ENCODE measurements around the gene CDC14A. TPM values are rescaled to one million over a fixed set of nuclear protein-coding genes. Genes with fewer than 3 reads are reported as not detected.
"Not testable (repeated sequence)": the region's sequence is repeated elsewhere in the genome, so short reads cannot be mapped to it uniquely, and the experiment has no call there.

The CDC14A gene
- total RNA-seq, 1 donor from 2014 or later, result 25.5 TPM

DNA sequence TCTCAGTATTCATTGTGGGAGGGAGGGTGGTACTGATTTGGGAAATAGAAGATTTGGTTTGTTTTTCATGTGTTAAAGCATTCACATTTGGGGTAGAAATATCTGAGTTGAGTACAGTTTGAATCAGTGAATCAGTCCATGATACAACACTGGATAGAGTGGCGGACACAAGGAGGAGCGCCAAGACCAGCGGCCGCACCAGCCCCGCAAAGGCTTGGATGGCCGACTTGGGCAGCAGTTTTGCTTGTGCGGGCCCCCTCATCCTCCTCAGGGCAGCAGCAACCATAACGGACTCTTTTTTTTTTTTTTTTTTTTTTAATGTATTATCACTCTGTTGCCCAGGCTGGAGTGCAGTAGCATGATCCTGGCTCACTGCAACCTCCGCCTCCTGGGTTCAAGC is 20.0 kb upstream of the CDC14A start:
- intact Hi-C loops (cut with micrococcal nuclease), result no loop called here

DNA sequence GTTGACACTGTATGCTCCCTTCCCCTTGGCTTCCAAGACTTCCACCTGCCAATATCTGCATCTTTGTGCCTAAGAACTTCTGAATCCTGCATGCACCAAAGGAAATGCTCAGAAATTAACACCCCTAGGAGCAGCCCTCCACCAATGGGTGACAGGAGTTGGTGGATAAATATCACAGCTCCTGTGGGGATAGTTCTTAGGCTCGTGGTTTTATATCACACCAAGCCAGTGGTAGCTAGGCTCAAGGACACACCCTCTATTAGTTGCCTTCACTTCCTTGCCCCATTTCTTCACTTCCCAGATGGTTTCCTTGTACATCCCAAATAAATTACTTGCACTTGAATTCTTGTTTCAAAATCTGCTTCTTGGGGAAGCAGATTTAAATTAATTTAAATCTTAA is 16.9 kb upstream of the CDC14A start:
- intact Hi-C loops (cut with micrococcal nuclease), result no loop called here

DNA sequence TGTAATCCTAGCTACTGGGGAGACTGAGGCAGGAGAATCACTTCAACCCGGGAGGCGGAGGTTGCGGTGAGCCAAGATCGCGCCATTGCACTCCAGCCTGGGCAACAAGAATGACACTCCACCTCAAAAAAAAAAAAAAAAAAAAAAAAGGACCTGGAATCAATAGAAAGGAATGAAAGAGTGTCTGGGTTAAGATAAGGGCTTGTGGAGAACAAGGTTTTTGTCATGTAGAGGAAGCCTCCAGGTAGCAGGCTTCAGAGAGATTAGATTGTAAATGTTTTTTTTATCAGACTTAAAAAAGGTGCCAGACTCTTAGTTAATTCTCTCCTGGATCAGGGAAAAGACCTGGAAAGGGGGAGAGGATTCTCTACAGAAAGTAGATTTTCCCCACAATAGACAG is 14.4 kb upstream of the CDC14A start:
- intact Hi-C loops (cut with micrococcal nuclease), result not testable (repeated sequence)

DNA sequence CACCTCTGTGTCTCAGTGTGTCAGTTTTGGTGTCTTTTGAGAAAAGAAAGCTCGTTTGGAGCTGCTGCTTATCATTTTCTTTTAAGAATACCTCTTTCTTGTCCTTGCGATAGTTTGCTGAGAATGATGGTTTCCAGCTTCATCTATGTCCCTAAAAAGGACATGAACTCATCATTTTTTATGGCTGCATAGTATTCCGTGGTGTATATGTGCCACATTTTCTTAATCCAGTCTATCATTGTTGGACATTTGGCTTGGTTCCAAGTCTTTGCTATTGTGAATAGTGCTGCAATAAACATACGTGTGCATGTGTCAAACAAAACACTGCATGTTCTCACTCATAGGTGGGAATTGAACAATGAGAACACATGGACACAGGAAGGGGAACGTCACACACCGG is 12.6 kb upstream of the CDC14A start:
- intact Hi-C loops (cut with micrococcal nuclease), result not testable (repeated sequence)

DNA sequence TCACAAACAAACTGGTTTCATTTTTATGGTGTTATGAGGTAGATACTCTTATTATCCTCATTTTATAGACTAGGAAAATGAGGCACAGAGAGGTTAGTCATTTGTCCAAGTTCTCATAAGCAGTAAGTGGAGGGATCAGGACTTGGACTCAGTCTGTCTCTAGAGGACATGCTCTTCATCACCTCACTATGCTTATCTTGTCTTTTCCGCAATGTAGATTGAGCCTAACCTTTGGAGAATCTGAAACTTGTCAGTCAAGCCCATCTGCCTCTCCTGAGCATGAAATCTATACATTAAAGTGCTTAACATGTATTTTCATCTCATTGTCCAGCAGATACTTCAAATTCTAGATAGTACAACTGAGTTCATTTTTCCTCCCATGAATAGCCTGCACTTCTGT is 11.8 kb upstream of the CDC14A start:
- intact Hi-C loops (cut with micrococcal nuclease), result no loop called here

DNA sequence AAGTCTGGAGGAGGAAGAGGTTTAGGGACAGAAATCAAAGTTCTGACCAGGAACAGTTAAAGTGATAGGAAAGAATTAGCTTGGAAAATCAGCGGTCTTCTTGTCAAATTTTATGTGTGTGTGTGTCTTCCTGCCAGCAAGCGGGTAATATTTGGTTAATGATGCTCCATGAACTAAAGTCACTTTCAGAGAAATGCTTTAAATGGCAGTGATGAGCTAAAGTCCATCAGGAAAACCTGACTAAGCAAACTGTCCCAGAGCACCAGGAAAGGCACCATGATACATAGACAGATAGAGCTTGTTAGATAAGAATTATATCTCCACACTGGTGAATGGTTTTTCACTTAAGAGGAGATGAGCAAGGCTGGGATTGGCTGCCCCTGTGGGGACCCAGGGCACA is 10.0 kb upstream of the CDC14A start:
- intact Hi-C loops (cut with micrococcal nuclease), result no loop called here

DNA sequence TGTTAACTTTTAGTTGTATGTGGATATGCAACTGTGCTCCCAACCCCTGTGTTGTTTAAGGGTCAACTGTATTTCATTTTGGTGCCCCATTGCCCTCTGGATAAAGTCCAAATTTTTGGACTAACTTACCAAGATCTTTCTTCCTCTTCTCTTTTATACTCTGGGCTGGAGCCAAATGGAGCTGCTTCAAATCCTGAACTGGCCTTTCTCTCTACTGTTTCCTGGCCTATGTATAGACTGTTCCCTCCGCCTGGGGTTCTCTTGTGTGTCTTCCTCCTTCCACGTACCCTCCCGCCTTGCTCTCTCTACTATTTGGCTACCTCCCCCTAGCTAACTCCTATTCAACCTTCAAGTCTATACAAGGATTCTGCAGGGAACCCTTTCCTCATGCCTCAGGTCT is 8.4 kb upstream of the CDC14A start:
- intact Hi-C loops (cut with micrococcal nuclease), result no loop called here

DNA sequence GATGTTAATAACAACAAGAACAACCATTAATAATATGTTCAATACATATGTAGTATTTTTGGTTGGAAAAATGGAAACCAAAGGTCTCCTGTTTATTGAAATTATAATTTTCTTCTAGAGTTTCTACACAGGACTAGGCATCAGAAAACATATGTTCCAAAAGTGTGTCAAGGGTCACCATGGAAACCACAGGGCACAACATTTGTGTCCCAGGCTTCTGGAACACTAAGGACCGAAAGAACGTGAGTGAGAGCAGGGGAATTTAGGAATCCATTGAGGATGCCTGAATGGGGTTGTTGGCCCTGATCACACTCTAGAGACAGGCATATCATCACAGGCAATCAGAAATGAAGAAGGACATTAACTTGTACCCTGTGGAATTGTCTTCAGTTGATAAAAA is 7.5 kb upstream of the CDC14A start:
- intact Hi-C loops (cut with micrococcal nuclease), result no loop called here

DNA sequence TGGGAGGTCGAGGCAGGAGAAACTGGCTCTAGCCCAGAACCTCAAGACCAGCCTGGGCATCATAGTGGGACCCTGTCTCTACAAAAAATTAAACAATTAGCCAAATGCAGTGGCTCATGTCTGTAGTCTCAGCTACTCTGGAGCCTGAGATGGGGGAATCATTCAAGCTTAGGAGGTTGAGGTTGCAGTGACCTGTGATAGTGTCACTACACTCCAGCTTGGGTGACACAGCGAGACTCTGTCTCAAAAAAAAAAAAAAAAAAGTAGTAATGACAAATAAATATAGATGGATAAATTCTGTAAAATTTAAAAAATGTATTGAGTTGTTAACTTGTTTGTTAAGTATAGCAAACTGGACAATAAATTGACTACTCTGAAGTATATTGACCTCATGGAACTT is 5.9 kb upstream of the CDC14A start:
- intact Hi-C loops (cut with micrococcal nuclease), result no loop called here

DNA sequence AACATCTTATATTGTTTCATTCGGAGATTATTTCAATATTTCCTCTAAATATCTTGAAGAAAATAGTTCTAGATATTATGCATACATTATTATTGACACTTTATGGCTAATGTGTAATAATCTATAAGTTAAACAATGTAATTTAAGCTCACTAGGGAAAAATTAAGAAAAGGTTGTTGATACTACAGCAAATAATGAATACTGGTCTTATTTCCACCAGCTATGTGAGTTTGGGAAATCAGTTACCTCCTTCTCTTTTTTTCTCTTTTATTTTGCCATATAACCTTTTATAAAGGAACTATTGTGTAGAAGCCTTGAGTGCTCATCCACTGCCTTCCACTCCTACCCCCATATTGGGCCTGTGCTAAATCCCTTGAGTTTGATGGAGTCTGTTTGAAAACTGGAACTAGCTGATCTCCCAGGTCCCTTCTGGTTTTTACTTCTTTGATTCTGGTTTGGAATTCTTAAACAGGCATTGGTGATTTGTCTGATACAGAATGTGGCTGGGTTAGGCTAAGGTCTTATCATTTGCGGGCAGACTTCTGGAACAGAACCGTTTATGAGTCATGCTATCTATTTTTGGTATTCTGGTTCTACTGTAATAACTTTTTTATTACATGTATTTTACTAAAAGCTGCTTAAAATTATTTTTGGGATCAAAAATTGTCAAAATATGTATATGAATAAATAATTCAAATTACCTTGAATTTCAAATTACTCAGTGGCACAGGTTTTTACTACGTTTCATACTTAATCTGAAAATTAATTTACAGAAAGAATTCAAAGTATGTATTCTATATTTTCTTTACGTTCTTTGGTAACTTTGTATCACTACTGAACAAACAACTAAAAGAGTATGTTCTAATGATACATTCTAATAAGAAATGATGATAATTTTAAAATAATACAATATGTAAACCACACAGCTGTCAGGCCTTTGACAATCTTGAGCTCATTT is 5.0 kb upstream of the CDC14A start:
- intact Hi-C loops (cut with micrococcal nuclease), result no loop called here

DNA sequence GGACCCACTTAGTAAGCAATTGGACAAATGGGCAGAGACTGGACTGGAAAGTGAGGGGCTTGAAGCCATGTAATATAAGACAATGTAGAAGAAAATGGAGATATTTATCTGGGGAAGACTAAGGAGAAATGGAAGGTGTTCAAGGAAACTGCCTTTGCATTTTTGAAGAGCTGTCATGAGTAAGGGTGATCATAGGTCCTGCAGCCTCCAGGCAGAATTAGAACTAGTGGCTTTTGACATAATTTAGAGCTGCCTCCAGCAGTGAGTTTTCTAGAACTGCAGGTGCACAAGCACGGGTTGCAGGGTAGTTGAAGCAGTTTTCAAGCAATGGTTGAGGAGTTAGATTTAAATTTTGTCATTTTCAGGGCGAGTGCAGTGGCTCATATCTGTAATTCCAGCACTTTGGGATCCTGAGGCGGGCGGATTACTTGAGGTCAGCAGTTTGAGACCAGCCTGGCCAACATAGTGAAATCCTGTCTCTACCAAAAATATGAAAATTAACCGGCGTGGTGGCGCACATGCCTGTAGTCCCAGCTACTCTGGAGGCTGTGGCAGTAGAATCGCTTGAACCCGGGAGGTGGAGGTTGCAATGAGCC is 3.7 kb upstream of the CDC14A start:
- intact Hi-C loops (cut with micrococcal nuclease), result no loop called here

DNA sequence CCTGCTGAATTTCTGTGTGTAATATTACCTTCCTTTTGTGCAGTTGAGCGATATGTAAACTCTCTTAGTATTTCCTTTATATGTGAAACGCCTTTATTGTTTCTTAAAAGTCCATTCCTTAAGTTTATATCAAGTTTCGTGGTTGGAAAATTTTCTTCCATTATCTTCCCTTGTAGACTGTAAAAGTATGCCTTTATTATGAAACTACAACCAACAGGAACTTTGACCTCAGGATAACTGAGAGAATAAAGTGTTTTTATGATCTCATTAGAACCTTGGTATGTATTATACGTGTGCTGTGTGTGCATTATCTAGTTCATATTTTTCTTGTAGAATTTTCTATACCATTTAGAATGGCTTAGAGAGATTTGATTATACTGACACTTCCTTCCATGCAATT is 3.1 kb upstream of the CDC14A start:
- intact Hi-C loops (cut with micrococcal nuclease), result no loop called here

DNA sequence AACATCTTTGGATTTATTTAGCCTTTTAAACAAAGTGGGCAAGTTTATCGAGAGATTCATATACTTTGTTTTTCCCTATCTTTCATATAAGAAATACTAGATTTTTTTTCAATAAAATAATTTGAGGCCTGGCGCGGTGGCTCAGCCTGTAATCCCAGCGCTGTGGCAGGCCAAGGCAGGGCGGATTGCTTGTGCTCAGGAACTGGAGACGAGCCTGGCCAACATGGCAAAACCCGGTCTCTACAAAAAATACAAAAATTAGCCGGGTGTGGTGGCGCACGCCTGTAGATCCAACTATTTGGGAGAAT is 1.6 kb upstream of the CDC14A start:
- intact Hi-C loops (cut with micrococcal nuclease), result loop anchor here (1.0 to 5.0 kb wide), 7 partner anchors 53 to 542 kb away; partner anchors contain the start of genes DBT, RTCA and TRMT13

DNA sequence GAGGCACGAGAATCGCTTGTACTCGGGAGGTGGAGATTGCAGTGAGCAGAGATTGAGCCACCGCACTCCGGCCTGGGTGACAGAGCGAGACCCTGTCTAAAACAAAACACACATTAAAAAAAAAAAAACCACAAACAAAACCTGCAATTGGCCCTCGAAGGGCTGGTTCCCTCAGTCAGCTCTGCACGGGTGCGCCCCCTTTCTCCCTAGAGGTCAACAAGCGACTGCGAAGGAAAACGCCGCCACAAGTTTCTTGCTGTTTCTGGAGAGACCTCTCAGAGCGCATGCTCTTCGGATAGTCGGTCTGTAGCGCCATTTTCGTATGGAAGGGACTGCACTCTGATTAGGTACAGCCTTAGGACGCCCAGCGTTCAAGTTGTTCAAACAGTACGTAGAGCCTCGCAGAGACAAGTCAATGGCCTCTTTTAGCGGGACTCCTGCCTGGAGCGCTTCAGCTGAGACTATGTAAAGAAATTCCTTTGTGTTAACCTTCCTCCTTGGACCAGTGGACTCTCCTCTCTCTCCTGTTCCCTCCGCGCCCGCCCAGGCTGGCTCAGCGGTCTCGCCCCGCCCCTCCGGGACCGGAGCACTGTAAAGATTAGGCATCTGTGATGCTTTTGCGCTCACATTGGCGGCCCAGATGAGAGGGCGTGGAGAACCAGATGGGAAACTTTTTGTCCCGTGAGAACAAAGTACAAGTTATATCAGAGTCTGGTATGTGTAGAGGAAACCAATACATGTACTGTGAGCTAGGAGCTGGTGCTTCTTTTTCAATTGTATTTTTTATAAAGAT is 1.0 kb upstream of the CDC14A start:
- intact Hi-C loops (cut with micrococcal nuclease), result loop anchor here (1.0 to 5.0 kb wide), 7 partner anchors 54 to 542 kb away; partner anchors contain the start of genes DBT, RTCA and TRMT13

DNA sequence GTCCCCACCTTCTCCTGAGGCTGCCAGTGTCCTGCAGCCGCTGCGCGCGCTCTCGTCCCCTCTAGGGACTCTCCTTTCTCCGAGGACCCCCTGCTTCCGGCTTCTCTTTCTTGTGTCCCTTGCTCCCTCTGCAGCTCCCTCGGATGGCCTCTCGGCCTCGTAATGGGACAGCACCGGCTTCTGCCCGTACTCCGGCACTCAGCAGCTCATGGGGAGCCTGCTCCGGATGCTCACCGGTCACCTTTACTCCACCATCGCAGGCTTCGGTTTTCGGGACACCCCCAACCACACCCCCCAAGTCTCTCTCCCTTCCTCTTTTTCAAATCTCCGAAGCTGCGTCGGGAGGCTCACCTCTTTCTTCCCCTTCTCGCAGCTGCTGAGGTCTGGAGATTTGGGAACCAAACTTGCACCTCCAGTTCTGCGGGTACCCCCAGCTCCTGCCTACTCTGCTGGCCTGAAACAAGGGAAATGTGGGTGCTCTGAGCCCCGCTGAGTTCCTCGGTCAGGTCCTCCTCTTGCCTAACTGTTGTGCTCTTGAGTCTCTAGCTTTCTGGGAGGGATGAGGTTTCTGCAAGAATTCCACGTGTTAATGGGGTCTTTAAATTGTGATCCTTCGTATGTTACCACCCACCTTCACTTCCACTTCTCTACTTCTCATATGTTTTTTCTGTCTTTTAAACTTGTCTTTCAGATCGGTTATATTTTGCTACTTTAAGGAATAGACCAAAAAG is 930 bp downstream of the CDC14A start:
- intact Hi-C loops (cut with micrococcal nuclease), result loop anchor here (2.0 to 5.0 kb wide), 2 partner anchors 56 to 502 kb away; partner anchors contain the start of gene AGL

DNA sequence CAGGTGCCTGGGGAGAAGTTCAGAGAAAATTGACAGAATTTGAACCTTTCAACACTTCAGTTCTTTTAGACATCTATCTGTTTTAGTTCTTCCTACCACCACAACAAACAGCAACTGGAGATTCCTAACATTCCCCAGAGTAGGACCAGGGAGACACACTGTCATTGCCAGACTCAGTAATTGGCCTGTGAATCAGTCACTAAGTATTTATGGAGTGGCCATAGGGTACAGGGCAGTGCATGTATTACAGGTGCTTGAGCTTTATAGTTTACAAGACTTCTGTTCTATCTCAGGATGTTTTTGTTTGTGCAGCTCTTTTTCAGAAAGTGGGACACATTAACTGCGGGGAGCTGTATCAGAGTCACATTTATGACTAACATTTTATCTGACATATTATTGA is 1.7 kb downstream of the CDC14A start:
- intact Hi-C loops (cut with micrococcal nuclease), result loop anchor here (2.0 to 5.0 kb wide), 2 partner anchors 57 to 503 kb away; partner anchors contain the start of gene AGL

DNA sequence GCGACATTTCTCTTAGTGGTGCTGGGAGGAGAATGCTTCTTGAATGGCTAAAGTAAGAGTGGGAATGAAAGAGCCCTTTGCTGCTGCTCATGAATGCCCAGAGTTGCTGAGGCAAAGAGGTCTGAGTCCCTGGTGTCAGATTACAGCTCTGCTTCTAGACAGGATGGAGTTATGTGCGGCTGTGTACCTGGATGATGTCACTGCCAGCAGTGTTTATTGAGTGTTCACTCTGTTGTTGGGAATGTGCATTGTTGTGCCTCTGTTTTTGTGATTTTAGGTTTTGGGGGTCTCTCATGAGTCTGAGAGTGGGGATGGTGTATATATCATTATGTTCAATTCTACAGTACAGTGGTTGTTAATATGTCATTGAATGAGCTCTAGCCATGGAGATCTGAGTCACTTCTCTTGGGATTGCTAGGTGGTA is 2.7 kb downstream of the CDC14A start:
- intact Hi-C loops (cut with micrococcal nuclease), result loop anchor here (5.0 kb wide), 1 partner anchor 58 kb away; no protein-coding TSS in a partner anchor

DNA sequence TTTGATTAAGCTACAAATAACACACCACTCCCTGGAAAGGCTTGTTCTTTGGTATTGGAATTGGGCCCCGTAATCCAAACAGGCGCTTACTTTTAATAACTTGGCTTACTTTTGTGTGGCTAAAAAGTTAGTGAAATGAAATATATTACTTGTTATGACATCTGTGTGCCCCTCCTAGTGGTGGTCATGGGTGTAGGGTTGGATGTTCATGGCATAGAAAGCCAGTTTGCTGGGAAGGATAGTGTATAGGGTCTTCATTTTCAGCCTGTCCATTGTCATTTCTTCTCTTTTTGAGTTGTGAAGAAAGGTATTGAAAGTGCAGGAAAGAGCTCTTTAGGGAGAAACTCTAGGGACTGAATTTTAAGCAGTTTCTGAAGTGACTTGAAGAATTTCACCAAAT is 5.9 kb downstream of the CDC14A start:
- intact Hi-C loops (cut with micrococcal nuclease), result no loop called here

DNA sequence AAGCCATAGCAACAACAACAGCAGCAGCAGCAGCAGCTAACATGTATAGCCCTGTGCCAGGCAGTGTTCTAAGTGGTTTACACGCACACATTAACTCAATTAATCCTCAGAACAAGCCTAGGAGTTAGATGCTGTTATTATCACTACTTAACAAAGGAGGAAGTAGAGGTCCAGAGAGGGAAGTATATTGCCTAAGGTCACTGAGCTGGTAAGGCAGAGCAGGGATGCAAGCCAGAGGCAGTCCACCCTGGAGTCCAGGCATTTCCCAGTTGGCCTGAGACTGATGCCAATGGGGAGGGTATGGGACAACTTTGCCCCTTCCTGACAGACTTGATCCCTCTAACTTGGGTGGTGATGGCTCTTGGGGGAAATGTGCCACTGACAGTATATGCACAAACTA is 6.8 kb downstream of the CDC14A start:
- intact Hi-C loops (cut with micrococcal nuclease), result no loop called here

DNA sequence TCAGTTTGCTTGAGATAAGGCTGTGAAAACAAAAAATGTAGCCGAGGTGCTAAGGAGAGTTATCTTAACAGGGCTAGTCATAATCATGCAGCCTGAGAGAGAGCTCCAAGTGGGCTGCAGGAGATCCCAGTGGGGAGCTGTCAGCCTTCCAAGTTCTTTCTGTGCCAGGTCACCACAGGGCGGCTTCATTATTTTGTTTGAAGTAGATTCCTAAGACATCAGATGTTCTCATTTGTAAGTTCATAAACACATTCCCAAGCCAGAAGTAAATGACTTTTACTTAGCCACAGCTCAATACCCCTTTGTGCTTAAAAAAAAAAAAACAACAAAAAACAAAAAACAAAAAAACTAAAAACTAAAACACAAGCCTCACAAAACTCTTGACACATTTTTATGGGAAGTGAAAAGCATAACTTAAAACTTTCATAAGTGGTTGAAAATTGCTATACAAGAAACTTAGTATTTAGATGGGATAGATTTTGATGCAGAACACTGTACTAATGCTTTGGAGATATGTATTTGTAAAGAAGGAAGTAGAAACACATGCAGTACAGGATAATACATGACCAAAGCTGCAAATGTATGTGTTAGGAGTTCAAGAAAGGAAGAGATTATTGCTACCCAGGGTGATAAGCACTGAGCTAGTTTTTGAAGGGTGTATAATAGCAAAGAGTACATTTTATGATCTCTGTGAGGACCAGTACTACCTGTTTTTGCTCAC is 8.6 kb downstream of the CDC14A start:
- intact Hi-C loops (cut with micrococcal nuclease), result no loop called here
